GM08714 (cell line): Measurements from ENCODE around the gene CD300E.
"Not testable (repeated sequence)": the region's sequence is repeated elsewhere in the genome, so short reads cannot be mapped to it uniquely, and the experiment has no call there.

Experiments used
- H3K4me3 ChIP-seq: fragments of 200-500 bp; sonication (Bioruptor generic); 2 replicates; pipeline ENCODE4 v1.5.1; 2014; ENCODE audit warnings: mild to moderate bottlenecking, low read length, inconsistent platforms
- ZNF274 ChIP-seq: IDR thresholded peaks from 2 replicates; pipeline ENCODE4 v1.6.1; 2012; ENCODE audit warnings: mild to moderate bottlenecking, low read depth, low read length

Gene CD300E

GRCh38 chr17:74598346-74599022, 25.1 kb downstream of the CD300E start:
- no peak for TF ChIP-seq ZNF274
- no peak overlapping the region for H3K4me3 ChIP-seq

GRCh38 chr17:74597069-74597790, 26.3 kb downstream of the CD300E start:
- TF ChIP-seq ZNF274 = no peak
- H3K4me3 ChIP-seq = no peak overlapping the region

- no peak overlapping the region for H3K4me3 ChIP-seq
- TF ChIP-seq ZNF274 = no peak
Observed at GRCh38 chr17:74595037-74595750, 28.3 kb downstream of the CD300E start.

GRCh38 chr17:74592087-74592990, 31.2 kb downstream of the CD300E start, which contains the start of gene CD300LD:
Gene CD300LD (minus strand): TSS chr17:74592283. CDS start chr17:74592202, 81 bp downstream.
- H3K4me3 ChIP-seq = no peak within 1 kb of the TSS
- no peak for TF ChIP-seq ZNF274

GRCh38 chr17:74591503-74591902, 32.0 kb downstream of the CD300E start:
- H3K4me3 ChIP-seq = no peak overlapping the region
- TF ChIP-seq ZNF274 = no peak

GRCh38 chr17:74585711-74586110, 37.8 kb downstream of the CD300E start:
- H3K4me3 ChIP-seq = no peak overlapping the region
- TF ChIP-seq ZNF274 = no peak

DNA sequence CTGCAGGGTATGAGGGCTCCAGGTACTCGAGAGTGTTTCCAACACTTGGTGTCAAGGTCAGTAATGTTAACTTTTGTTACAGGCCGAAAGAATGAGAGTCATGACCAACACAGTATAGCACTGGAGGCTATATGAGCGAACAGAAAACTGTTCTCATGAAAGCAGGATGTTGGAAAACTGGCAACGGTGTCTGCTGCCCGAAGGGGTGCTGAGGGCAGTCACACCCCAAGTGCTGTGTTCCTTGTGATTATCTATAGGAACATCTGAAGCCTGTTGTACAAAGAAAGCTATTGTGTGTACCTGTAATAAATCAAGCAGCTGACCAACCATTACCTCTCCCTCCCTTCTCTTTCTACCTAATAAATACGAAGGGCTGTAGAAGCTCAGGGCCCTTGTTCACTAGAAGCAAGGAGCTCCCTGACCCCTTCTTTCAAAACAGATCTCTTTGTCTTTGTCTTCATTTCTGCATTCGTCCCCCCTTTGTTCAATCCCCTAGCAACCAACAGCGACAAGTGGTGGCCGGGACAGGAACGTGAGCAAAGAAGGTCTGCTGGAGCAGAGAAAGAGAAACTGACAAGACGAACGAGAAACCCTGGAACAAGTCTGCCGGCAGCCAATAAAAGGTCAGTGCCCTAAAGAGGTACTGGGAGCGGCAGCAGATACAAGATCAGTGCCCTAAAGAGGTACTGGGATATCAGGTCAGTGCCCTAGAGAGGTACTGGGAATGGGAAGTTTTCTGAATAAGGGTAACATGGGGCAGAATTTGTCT, 39.1 kb downstream of the CD300E start:
- no peak for TF ChIP-seq ZNF274
- no peak overlapping the region for H3K4me3 ChIP-seq

DNA sequence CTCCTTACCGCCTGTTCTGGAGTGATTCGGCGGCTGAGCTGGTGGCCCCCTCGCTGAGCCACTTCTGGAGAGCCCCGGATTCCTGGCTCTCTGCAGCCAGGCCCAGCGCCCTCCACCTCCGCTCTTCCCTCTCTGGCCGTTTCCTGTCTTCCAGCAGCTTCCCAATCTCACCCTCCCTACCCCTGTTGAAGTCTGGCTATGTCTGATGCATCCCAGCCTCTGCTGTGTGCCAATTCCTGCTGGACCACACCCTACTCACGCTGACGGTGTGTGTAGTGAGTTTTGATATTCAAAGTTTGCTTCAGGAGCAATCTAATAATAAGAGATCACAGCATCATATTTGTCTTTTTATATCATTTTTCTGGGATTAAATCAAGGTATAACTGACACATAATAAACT, 40.9 kb downstream of the CD300E start:
- no peak overlapping the region for H3K4me3 ChIP-seq
- TF ChIP-seq ZNF274 = no peak

GRCh38 chr17:74579900-74580299, 43.6 kb downstream of the CD300E start:
- TF ChIP-seq ZNF274 = no peak
- H3K4me3 ChIP-seq = no peak overlapping the region

DNA sequence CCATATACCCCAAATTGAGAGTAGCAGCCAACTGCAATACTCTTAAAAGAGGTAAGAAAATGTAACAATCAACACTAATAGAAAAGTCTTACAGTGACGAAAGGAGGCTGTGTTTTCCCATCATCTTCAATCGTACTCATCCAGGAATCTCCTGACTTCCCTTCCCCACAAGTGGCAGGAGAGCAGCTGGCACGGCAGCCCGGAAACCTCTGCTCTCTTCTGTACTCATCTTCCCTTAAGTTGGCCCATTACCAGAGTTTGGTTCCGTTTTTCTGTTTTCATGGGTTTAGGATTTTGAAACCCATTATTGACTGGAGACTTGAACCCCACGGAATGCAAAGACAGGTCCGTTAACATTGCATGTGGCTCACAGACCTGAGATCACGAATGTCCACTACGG, 44.6 kb downstream of the CD300E start:
- TF ChIP-seq ZNF274 = no peak
- no peak overlapping the region for H3K4me3 ChIP-seq

DNA sequence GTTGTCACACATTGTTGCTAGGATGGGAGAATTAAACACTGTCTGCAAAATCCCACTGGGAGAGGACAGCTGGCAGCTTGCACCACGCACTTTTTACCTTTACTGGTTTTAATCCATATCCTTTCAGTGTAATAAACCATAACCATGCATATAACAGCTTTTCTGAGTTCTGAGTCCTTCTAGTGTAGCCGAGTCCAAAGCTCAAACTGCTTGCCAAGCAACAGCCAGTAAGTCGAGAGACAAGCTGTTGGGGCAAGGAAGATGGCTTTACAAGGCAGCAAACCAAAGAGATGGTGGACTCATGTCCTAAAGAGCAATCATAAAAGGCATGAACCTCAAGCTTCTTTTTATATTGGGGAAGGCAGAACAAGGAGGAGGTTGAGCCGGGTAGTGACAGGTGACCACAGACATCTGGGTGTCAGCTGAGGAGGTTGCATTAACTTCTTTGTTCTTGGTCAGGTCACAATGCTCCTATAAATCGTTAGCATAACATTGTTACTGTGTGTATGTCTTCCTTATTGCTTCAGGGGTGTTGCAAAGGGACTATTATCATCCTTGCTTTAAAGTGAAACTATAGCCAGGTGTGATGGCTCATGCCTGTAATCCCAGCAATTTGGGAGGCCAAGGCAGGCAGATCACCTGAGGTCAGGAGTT, 48.9 kb downstream of the CD300E start:
- TF ChIP-seq ZNF274 = no peak
- H3K4me3 ChIP-seq = no peak overlapping the region

- H3K4me3 ChIP-seq = not testable (repeated sequence)
Observed at GRCh38 chr17:74573635-74574034, 49.9 kb downstream of the CD300E start.

DNA sequence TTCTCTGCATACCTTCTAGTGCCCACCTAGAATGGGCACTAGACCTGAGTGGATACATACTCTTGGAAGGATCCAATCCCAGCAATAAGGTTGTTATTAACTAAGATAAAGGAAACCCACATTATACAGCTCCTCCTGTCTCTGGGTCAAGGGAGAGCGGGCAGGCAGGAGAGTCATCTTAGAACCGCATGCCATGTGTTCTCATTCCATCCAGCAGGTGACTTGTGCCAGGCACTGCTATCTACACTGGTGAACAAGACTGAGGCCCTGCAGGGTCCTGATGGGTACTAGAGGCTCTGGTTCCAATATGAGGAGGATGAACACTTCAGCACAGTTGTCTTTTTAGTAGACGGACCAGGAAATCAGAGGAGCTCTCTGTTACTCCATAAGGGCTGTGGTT, 50.4 kb downstream of the CD300E start:
- H3K4me3 ChIP-seq = no peak overlapping the region
- TF ChIP-seq ZNF274 = no peak
